Measurements from ENCODE around the gene CLDN11.

The CLDN11 gene

DNA sequence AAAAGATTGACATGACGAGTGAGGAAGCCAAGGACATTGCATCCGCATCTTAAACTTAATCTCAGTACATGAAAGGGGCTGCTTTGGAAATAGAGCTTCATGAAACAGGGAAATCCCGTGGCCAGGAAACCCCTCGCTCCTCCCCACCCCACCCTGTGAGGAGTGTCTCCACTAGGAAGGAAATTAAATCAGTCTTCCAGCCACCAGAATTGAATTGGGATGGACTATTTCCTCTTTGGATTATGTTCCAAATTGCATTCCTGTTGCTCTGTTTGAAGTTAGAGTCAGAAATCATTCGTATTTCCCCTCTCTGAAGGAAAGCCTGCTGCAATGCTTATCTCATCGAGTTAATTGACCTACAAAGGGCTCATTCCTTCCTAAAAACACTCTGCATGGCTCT lies 35.8 kb downstream of the CLDN11 start:
- no peak for DNase-seq (ENCODE audit: extremely low read depth, low read depth)

GRCh38 chr3:170458285-170458684 lies 39.6 kb downstream of the CLDN11 start:
- no peak for DNase-seq (ENCODE audit: extremely low read depth, low read depth)
- TF ChIP-seq, protein P1, sequence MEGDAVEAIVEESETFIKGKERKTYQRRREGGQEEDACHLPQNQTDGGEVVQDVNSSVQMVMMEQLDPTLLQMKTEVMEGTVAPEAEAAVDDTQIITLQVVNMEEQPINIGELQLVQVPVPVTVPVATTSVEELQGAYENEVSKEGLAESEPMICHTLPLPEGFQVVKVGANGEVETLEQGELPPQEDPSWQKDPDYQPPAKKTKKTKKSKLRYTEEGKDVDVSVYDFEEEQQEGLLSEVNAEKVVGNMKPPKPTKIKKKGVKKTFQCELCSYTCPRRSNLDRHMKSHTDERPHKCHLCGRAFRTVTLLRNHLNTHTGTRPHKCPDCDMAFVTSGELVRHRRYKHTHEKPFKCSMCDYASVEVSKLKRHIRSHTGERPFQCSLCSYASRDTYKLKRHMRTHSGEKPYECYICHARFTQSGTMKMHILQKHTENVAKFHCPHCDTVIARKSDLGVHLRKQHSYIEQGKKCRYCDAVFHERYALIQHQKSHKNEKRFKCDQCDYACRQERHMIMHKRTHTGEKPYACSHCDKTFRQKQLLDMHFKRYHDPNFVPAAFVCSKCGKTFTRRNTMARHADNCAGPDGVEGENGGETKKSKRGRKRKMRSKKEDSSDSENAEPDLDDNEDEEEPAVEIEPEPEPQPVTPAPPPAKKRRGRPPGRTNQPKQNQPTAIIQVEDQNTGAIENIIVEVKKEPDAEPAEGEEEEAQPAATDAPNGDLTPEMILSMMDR (IDR thresholded peaks at IDR 0.05; ENCODE audit: low read depth, low read length) = no peak

More for the DNA sequence above, 35.8 kb downstream of the CLDN11 start:
- TF ChIP-seq, protein P1 (IDR thresholded peaks at IDR 0.05; ENCODE audit: low read depth, low read length) = no peak

DNA sequence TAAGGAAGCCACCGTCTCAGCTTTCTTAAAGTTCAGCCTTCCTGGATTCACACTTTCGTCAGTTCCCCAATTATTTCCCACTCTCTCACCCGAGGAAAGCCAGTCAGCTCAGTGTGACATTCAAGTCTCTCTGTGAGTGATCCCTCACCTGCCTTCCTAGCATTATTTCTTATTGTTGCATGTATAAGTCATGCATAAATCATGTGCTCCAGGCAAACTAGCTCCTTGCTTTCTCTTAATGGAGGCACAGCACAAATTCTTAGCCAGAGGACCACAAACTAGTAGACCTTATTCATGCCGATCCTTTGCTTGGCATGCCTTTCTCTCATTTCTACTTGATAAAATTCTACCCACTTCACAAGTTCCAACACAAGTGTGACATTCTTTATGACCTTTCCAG lies 44.3 kb downstream of the CLDN11 start:
- DNase-seq (ENCODE audit: extremely low read depth, low read depth) = no peak
- TF ChIP-seq, protein P1 (IDR thresholded peaks at IDR 0.05; ENCODE audit: low read depth, low read length) = no peak

- DNase-seq (ENCODE audit: extremely low read depth, low read depth) = no peak
- TF ChIP-seq, protein P1 (IDR thresholded peaks at IDR 0.05; ENCODE audit: low read depth, low read length) = no peak
These were observed 47.3 kb downstream of the CLDN11 start for GRCh38 chr3:170465955-170466354.

DNA sequence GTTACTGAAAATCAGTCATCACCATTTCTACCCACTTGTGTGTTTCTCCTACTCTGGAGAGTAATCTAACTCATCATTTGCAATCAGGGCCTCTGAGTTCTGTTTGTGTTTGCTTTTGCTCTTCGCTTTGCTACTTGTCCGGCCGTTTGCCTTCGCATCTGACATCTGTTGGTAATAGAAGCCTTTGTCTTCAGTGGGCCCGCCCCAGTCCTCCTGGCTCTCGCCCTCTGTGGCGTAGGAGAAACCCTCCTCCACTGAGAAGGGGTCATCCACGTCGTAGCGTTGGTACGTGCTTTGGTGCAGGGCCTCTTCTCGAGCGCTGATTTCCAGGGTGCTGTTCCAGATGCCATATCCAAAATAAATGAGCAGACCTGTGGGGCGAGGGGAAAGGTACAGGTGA lies 48.3 kb downstream of the CLDN11 start:
- DNase-seq (ENCODE audit: extremely low read depth, low read depth) = no peak
- TF ChIP-seq, protein P1 (IDR thresholded peaks at IDR 0.05; ENCODE audit: low read depth, low read length) = no peak

- DNase-seq (ENCODE audit: extremely low read depth, low read depth) = no peak
- TF ChIP-seq, protein P1 (IDR thresholded peaks at IDR 0.05; ENCODE audit: low read depth, low read length) = no peak
These were observed 49.0 kb downstream of the CLDN11 start for GRCh38 chr3:170467571-170468147.

GRCh38 chr3:170469151-170470062 lies 50.7 kb downstream of the CLDN11 start:
- DNase-seq (ENCODE audit: extremely low read depth, low read depth) = peak; percentile 91
- TF ChIP-seq, protein P1 (IDR thresholded peaks at IDR 0.05; ENCODE audit: low read depth, low read length) = no peak
